Right lung (tissue), 5 donors: ENCODE results near the gene VPS8. TPM values are rescaled to one million over a fixed set of nuclear protein-coding genes. Genes with fewer than 3 reads are reported as not detected.
"Not testable (repeated sequence)": the region's sequence is repeated elsewhere in the genome, so short reads cannot be mapped to it uniquely, and the experiment has no call there.

ENCODE experiments used
- DNase-seq, 2 donors: peaks; one replicate each; pipeline ENCODE4 v3.0.0-alpha.2; 2013
- polyA plus RNA-seq, 5 donors: library from polyadenylated mRNA; unstranded; fragments of 120-200 nt; gene quantifications; one replicate each; pipeline versions ENCODE4 v1.2.1 to v1.2.3, GENCODE V29; 2013; ENCODE audit warnings: inconsistent platforms in 1 of 5, low replicate concordance in 1 of 5; ENCODE audit not compliant: insufficient read length in 5 of 5, insufficient read depth in 1 of 5

Gene VPS8
- polyA plus RNA-seq, 5 donors, result 33.5 to 55.4 (median 49.0) TPM

GRCh38 chr3:184918750-184919149 is 106.8 kb downstream of the VPS8 start:
- no peak for DNase-seq

GRCh38 chr3:184919651-184920050 is 107.7 kb downstream of the VPS8 start:
- no peak for DNase-seq

- DNase-seq, result no peak
Observed at GRCh38 chr3:184924547-184924946, 112.6 kb downstream of the VPS8 start.

- peak; percentile 77 to 79 for DNase-seq
Observed at GRCh38 chr3:184927796-184928315, 115.9 kb downstream of the VPS8 start.

- DNase-seq, result no peak
Observed at GRCh38 chr3:184932777-184933176, 120.8 kb downstream of the VPS8 start.

- DNase-seq, result no peak
Observed at GRCh38 chr3:184937611-184938010, 125.6 kb downstream of the VPS8 start.

GRCh38 chr3:184941408-184941807 is 129.4 kb downstream of the VPS8 start:
- no peak for DNase-seq

- DNase-seq, result no peak
Observed at GRCh38 chr3:184942735-184943134, 130.8 kb downstream of the VPS8 start.

- no peak for DNase-seq
Observed at GRCh38 chr3:184944241-184944640, 132.3 kb downstream of the VPS8 start.

- no peak for DNase-seq
Observed at GRCh38 chr3:184945886-184946625, 134.1 kb downstream of the VPS8 start.

GRCh38 chr3:184946917-184947316 is 135.0 kb downstream of the VPS8 start:
- DNase-seq, result no peak

- DNase-seq, result peak; percentile 42 to 44
Observed at GRCh38 chr3:184949251-184949965, 137.4 kb downstream of the VPS8 start.

GRCh38 chr3:184950816-184951215 is 138.8 kb downstream of the VPS8 start:
- not testable (repeated sequence) for DNase-seq

- DNase-seq, result no peak
Observed at GRCh38 chr3:184952671-184953070, 140.7 kb downstream of the VPS8 start.

- no peak for DNase-seq
Observed at GRCh38 chr3:184953401-184953800, 141.4 kb downstream of the VPS8 start.

- DNase-seq, result no peak
Observed at GRCh38 chr3:184954251-184954650, 142.3 kb downstream of the VPS8 start.

- DNase-seq, result not testable (repeated sequence)
Observed at GRCh38 chr3:184954851-184955250, 142.9 kb downstream of the VPS8 start.

GRCh38 chr3:184965639-184966430 is 153.9 kb downstream of the VPS8 start:
- DNase-seq, result no peak

GRCh38 chr3:184968115-184968514 is 156.1 kb downstream of the VPS8 start:
- DNase-seq, result no peak

- no peak for DNase-seq
Observed at GRCh38 chr3:184970186-184970585, 158.2 kb downstream of the VPS8 start.

- DNase-seq, result no peak
Observed at GRCh38 chr3:184977796-184978195, 165.8 kb downstream of the VPS8 start.

- DNase-seq, result no peak
Observed at GRCh38 chr3:184981071-184981470, 169.1 kb downstream of the VPS8 start.
